Measurements from ENCODE around the gene DGCR2. TPM values are rescaled to one million over a fixed set of nuclear protein-coding genes. Genes with fewer than 3 reads are reported as not detected.
A peak's percentile ranks its signal among the peaks of the same experiment; 100 is the strongest.

Gene DGCR2, protein sequence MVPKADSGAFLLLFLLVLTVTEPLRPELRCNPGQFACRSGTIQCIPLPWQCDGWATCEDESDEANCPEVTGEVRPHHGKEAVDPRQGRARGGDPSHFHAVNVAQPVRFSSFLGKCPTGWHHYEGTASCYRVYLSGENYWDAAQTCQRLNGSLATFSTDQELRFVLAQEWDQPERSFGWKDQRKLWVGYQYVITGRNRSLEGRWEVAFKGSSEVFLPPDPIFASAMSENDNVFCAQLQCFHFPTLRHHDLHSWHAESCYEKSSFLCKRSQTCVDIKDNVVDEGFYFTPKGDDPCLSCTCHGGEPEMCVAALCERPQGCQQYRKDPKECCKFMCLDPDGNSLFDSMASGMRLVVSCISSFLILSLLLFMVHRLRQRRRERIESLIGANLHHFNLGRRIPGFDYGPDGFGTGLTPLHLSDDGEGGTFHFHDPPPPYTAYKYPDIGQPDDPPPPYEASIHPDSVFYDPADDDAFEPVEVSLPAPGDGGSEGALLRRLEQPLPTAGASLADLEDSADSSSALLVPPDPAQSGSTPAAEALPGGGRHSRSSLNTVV
- total RNA-seq (10 to 100 TPM; 30.6 to 70.1 (median 63.1) TPM), polyA plus RNA-seq (10 to 100 TPM; 24.3 to 34.6 (median 29.7) TPM)
- long read RNA-seq, donor 1, full-length matches to known transcripts, result 3 of 3 reads
- long read RNA-seq, donor 1, partial matches to known transcripts, result 0 of 3 reads
- long read RNA-seq, donor 1, other reads (novel, unspliced or antisense), result 0 of 3 reads
- long read RNA-seq, donor 2, result 0 reads
- long read RNA-seq, donor 3, full-length matches to known transcripts, result 1 of 1 reads
- long read RNA-seq, donor 3, partial matches to known transcripts, result 0 of 1 reads
- long read RNA-seq, donor 3, other reads (novel, unspliced or antisense), result 0 of 1 reads
- long read RNA-seq, donor 4, full-length matches to known transcripts, result 6 of 21 reads
- long read RNA-seq, donor 4, partial matches to known transcripts, result 2 of 21 reads
- long read RNA-seq, donor 4, other reads (novel, unspliced or antisense), result 13 of 21 reads
- long read RNA-seq, donor 5, full-length matches to known transcripts, result 120 of 228 reads
- long read RNA-seq, donor 5, partial matches to known transcripts, result 34 of 228 reads
- long read RNA-seq, donor 5, other reads (novel, unspliced or antisense), result 74 of 228 reads
- long read RNA-seq, donor 6, full-length matches to known transcripts, result 6 of 26 reads
- long read RNA-seq, donor 6, partial matches to known transcripts, result 2 of 26 reads
- long read RNA-seq, donor 6, other reads (novel, unspliced or antisense), result 18 of 26 reads
- long read RNA-seq, donor 7, result 0 reads
- long read RNA-seq, donor 8, full-length matches to known transcripts, result 3 of 27 reads
- long read RNA-seq, donor 8, partial matches to known transcripts, result 24 of 27 reads
- long read RNA-seq, donor 8, other reads (novel, unspliced or antisense), result 0 of 27 reads
- long read RNA-seq, donor 9, full-length matches to known transcripts, result 1 of 1 reads
- long read RNA-seq, donor 9, partial matches to known transcripts, result 0 of 1 reads
- long read RNA-seq, donor 9, other reads (novel, unspliced or antisense), result 0 of 1 reads
- long read RNA-seq, donor 10, full-length matches to known transcripts, result 4 of 4 reads
- long read RNA-seq, donor 10, partial matches to known transcripts, result 0 of 4 reads
- long read RNA-seq, donor 10, other reads (novel, unspliced or antisense), result 0 of 4 reads

DNA sequence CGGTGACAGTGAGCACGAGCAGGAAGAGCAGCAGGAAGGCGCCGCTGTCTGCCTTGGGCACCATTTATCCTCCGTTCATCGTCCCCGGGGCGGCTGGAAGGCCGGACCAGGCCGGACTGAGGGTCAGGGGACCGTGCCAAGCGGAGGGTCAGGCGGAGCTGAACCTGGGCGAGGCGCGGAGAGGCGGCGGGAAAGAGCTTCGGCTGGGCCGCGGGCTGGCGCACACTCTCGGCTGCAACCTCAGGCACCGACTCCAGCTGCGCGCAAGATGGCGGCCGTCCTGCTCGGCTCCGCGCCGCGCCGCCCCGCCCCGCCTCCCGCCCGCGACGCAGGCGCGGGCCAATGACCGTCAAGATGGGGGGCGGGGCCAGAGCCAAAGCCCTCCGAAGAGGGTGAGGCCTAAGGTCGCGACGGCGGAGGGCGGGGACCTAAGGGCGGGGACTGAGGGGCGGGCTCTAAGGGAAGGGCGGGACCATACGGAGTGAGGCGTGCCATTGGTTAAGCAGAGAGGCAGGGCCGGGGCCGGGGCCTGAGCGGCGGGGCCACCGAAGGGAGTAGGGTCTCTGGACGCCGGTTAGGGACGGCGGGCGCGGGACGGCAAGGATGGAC, at the start of gene DGCR2:
DGCR2 (minus strand) TSS at position 270 of the 609 bp plus-strand sequence; CDS start at position 64, 206 bp downstream.
- Histone ChIP-seq H3K27me3 (no peaks in the 10 kb centered on the region), H3K9me3 (replicated peaks in 1 of 3) (no peaks in the 10 kb centered on the region), H3K36me3 (replicated peaks in 1 of 2) (no peaks in the 10 kb centered on the region), H3K27ac (peak within 1 kb of the TSS; percentile 78 to 99 (median 92)), H3K4me3 (peak within 1 kb of the TSS; percentile 37 to 98 (median 68)), H3K4me1 (replicated peaks in 1 of 2) (peaks cover 9 to 43% of the 10 kb centered on the region in 2 donors)
- intact Hi-C loops (cut with DNase I), result no loop called here
- peak; percentile 66 to 75 for TF ChIP-seq POLR2A (IDR thresholded peaks at IDR 0.05)
- TF ChIP-seq, protein P1, sequence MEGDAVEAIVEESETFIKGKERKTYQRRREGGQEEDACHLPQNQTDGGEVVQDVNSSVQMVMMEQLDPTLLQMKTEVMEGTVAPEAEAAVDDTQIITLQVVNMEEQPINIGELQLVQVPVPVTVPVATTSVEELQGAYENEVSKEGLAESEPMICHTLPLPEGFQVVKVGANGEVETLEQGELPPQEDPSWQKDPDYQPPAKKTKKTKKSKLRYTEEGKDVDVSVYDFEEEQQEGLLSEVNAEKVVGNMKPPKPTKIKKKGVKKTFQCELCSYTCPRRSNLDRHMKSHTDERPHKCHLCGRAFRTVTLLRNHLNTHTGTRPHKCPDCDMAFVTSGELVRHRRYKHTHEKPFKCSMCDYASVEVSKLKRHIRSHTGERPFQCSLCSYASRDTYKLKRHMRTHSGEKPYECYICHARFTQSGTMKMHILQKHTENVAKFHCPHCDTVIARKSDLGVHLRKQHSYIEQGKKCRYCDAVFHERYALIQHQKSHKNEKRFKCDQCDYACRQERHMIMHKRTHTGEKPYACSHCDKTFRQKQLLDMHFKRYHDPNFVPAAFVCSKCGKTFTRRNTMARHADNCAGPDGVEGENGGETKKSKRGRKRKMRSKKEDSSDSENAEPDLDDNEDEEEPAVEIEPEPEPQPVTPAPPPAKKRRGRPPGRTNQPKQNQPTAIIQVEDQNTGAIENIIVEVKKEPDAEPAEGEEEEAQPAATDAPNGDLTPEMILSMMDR (IDR thresholded peaks at IDR 0.05), result no peak
- 0 to 1% (median 0%) methylated on average over 21 to 67 of the region's 67 CpGs for WGBS, 4 donors
- DNase-seq, result peak; percentile 97 to 98 (median 97)

DNA sequence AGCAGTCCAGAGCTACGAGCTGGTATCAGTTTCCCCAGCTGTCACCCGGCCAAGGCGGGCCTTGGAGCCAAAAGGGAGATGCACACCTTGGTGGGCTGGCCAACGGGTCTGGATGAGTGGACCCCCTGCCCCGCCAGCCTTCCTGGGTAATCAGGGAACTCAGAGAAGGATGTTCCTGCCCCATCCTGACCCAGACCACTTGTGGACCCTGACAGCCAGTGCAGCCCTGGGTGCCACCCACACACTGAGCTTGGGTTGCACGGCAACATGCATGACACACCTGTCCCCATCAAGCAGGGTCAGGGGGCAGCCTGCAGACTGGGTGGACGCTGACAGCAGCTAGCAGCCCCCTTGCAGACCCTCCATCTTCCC, 47.7 kb upstream of the DGCR2 start:
- H3K27me3 ChIP-seq, result peaks cover 9% of the 10 kb centered on the region
- TF ChIP-seq, protein P1 (IDR thresholded peaks at IDR 0.05), result no peak
- TF ChIP-seq POLR2A (IDR thresholded peaks at IDR 0.05), result no peak
- WGBS, 4 donors, result 49 to 61% (median 57%) methylated on average over 1 to 7 of the region's 7 CpGs
- no peaks in the 10 kb centered on the region for H3K9me3 ChIP-seq (replicated peaks in 1 of 3)
- H3K4me3 ChIP-seq, result peak overlapping the region in 1 of 4 donors; percentile 42
- DNase-seq, result no peak
- H3K36me3 ChIP-seq (replicated peaks in 1 of 2), result no peaks in the 10 kb centered on the region
- peaks cover 34 to 37% of the 10 kb centered on the region in 2 donors for H3K4me1 ChIP-seq (replicated peaks in 1 of 2)
- intact Hi-C loops (cut with DNase I), result no loop called here
- H3K27ac ChIP-seq, result no peak overlapping the region

DNA sequence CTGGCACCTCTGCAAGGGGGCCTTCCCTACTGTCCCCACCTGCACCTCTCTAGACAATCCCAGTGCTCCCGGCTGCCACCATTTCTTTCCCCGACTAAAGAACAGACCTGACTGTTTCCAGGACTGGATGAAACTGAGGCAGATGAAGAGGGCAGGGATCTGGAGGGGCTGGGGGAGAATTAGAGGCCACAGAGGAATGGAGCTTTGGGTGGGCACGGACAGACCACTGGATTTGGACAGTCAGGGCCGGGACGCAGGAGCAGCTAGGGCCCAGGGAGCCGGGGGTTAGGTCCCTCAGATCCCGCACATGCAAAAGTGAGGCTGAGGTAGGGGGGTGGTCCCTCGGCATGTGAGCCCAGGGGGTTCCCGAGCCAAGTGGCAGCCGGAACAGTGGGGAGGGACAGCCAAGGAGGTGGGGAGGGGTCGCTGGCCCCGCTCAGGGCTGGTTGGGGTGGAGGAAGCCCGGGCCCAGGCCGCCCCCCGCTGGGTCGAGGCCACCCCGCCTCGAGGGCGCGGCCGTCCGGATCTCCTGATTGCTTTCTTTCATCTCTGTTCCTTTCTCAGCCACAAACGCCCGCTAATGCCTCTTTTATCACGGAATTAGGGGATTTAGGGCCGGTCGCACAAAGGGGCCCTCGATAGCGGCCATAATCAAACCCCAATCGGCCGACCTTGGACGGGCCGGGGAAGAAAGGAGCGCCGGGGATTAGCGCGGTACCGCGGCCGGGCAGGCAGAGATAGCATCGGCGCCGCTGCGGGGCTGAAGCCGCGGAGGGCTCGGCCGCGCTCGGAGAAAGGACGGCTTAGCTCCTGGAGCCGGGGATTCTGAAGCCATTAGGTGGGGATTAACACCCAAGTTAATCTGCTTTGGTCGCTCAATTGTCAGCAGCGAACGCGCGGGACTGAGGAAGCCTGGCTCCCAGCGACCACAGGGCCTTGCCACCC, 47.1 kb upstream of the DGCR2 start:
- no peak for TF ChIP-seq POLR2A (IDR thresholded peaks at IDR 0.05)
- TF ChIP-seq, protein P1 (IDR thresholded peaks at IDR 0.05), result no peak
- WGBS, 4 donors, result 5 to 8% (median 7%) methylated on average over 39 to 58 of the region's 58 CpGs
- intact Hi-C loops (cut with DNase I), result no loop called here

More for the DNA sequence above, 47.1 kb upstream of the DGCR2 start:
- H3K4me1 ChIP-seq (replicated peaks in 1 of 2), result peaks cover 28 to 31% of the 10 kb centered on the region in 2 donors
- no peak for DNase-seq
- H3K9me3 ChIP-seq (replicated peaks in 1 of 3), result no peaks in the 10 kb centered on the region
- H3K36me3 ChIP-seq (replicated peaks in 1 of 2), result no peaks in the 10 kb centered on the region
- H3K27ac ChIP-seq, result no peak overlapping the region
- H3K27me3 ChIP-seq, result peaks cover 9% of the 10 kb centered on the region
- peak overlapping the region in 1 of 4 donors; percentile 42 for H3K4me3 ChIP-seq

Data from adrenal gland (tissue), 19 donors.